Heart left ventricle (tissue), 13 donors: ENCODE data around the gene DDX6.
"Not testable (repeated sequence)": the region's sequence is repeated elsewhere in the genome, so short reads cannot be mapped to it uniquely, and the experiment has no call there.

Experiments
- POLR2A ChIP-seq, 2 donors: fragments of 450-650 bp; IDR thresholded peaks; one replicate each; pipeline ENCODE4 v1.6.1; 2017; ENCODE audit warnings: antibody characterized with exemption in 2 of 2, mild to moderate bottlenecking in 2 of 2, moderate library complexity in 2 of 2
- TF ChIP-seq, protein P1 (sequence below), 12 donors: fragments of 200-600 bp; sonication (generic) in 4 of 12; IDR thresholded peaks; one replicate each; pipeline versions ENCODE4 v1.5.0 to v1.8.0; 2018 to 2022; ENCODE audit warnings: antibody characterized with exemption in 12 of 12, mild to moderate bottlenecking in 5 of 12
- donor health status: ischemic (EF 13 %, LVEDD 7.1; RV severe dilation, severe dysfunction).
- donor health status: DM: no; HTN: yes; CAD: no.
- donor health status: DM: no; HTN: no; CAD: no.
- donor health status: ischemic (EF 25% LVEDD 6.9; RV normal size, moderate dysfunction).
- donor health status: ischemic (EF 25% LVEDD 5.7; RV mildly dilated, moderate dysfunction).
- donor health status: ischemic (EF 35%, LVEDD 5.7; RV mildly dilated, moderate dysfunction).
- donor health status: nonischemic (EF 11% LVEDD 7.7; RV severe dilation, severe dysfunction).
- donor health status: DM: yes; HTN: yes; CAD: no.
- donor health status: PGD.
- donor health status: ischemic (EF 29% LVEDD 5.4; RV normal size, mild dysfunction).
- donor health status: nonischemic (EF 23%, LVEDD 6.1; RV moderate dilation, normal function).

DNA sequence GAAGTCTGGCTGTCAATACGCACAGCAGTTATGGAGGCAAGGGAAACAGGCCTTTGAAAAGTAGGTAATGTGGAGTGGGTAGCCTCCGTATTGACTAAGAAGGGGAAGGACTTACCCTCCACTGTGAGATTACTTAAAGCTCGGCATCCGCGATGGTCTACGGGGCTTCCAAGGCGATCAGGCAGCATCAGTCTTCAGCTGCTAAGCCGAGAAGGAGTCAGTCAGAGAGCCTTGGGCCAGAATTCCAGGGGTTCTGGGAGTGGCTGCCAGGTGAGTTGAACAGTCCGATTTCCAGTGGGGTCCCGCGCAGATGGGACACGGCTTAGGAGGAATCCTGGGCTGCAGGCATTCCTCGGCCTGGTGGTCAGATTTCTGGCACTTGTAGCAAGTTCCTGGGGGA lies 70.9 kb downstream of the DDX6 start:
- TF ChIP-seq, protein P1, sequence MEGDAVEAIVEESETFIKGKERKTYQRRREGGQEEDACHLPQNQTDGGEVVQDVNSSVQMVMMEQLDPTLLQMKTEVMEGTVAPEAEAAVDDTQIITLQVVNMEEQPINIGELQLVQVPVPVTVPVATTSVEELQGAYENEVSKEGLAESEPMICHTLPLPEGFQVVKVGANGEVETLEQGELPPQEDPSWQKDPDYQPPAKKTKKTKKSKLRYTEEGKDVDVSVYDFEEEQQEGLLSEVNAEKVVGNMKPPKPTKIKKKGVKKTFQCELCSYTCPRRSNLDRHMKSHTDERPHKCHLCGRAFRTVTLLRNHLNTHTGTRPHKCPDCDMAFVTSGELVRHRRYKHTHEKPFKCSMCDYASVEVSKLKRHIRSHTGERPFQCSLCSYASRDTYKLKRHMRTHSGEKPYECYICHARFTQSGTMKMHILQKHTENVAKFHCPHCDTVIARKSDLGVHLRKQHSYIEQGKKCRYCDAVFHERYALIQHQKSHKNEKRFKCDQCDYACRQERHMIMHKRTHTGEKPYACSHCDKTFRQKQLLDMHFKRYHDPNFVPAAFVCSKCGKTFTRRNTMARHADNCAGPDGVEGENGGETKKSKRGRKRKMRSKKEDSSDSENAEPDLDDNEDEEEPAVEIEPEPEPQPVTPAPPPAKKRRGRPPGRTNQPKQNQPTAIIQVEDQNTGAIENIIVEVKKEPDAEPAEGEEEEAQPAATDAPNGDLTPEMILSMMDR (IDR thresholded peaks at IDR 0.05), result not testable (repeated sequence)
- TF ChIP-seq POLR2A (IDR thresholded peaks at IDR 0.05), result not testable (repeated sequence)
